Measurements from ENCODE around the gene NAA25.
"Not testable (repeated sequence)": the region's sequence is repeated elsewhere in the genome, so short reads cannot be mapped to it uniquely, and the experiment has no call there.

Gene NAA25

GRCh38 chr12:112061137-112061536 lies 47.4 kb downstream of the NAA25 start:
- no peak for DNase-seq (ENCODE audit: low read depth)

DNA sequence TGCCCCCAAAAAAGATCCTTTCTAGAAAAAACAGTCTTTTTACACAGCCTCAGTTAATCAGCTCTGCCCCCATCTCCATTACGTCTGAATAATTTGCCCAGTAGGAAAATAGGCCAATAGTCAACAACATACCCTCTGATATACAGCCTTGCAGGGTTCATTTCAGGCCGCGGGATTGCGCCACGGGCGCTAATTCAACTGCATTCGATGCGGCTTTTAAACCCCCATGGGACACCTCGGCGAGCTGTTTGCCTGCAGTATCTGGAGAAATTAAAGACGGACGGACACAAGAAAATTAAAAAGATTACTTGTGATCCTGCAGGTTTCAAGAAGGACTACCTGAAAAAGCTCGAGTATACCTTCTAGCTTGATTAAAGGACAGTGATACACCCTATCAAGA lies 59.2 kb downstream of the NAA25 start:
- DNase-seq (ENCODE audit: low read depth), result no peak

DNA sequence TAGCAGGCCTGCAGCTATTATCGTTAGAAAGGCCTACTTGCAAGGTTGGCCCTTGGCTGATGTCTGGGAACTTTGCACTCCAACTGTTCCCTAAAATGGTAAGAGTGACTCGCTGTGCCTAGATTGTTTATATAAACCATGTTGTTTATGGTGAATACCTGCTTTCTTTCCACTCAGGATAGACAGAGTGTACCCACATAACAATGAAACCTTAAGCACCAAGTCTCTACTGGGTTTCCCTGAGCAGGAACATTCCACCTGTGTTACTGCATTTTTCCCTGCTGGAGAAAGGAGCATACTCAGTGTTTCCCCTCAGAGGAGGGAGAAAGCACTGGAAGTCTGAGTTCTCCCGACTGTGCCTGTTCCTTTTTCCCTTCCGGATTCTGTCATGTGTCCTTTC lies 62.6 kb downstream of the NAA25 start:
- no peak for DNase-seq (ENCODE audit: low read depth)

- not testable (repeated sequence) for DNase-seq (ENCODE audit: low read depth)
Observed at GRCh38 chr12:112036614-112037013, 72.0 kb downstream of the NAA25 start.

GRCh38 chr12:112035219-112035785 lies 73.3 kb downstream of the NAA25 start:
- no peak for DNase-seq (ENCODE audit: low read depth)

- DNase-seq (ENCODE audit: low read depth), result no peak
Observed at GRCh38 chr12:112032292-112032691, 76.3 kb downstream of the NAA25 start.

DNA sequence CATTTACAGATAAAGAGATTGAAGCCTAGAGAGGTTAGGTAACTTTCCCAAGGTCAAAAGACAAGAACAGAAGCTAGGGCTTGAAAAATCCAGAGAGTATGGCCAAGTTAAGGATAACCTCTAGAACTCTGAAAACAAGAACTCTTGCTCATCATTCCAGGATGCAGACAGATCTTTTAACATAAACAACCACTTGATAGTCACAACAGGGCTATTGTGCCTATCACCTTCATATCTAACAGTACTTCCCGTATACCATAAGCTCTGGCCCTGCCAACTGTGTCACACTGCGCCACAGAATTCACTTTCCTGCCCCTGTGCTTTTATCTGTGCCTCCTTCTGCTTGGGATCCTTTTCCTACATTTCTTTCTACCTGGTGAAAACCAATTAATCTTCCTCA lies 77.1 kb downstream of the NAA25 start:
- DNase-seq (ENCODE audit: low read depth), result no peak

- no peak for DNase-seq (ENCODE audit: low read depth)
Observed at GRCh38 chr12:112029301-112029700, 79.3 kb downstream of the NAA25 start.

- DNase-seq (ENCODE audit: low read depth), result no peak
Observed at GRCh38 chr12:112025808-112026375, 82.7 kb downstream of the NAA25 start.

DNA sequence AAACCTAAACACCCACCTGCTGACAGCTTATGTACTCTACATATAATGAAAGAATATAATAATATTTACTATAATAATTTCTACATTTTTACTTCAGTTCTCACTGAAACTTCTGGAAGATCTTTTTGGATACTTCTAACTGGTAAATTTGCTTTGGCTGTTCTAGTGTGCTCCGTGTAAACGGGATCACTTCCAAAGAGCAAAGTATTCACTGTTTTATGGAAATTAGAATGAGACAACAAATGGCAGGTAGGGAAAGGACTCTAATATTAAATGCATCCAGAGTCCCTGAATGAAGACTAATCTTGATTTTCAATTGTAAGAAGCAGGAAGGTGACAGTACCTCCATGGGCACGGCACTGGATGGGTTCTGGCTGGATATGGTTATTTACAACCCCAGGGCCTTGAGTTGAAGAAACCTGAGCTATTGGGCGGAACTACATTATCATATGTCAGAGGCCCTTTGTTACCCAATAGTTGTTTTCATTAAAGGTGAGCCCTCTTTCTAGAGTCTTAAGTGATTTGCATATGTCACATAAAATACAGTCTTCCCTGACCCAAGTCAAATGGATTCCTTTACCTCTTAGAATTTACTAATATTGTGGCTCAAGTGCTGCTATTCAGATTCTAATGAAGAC lies 84.7 kb downstream of the NAA25 start:
- DNase-seq (ENCODE audit: low read depth), result no peak

- no peak for DNase-seq (ENCODE audit: low read depth)
Observed at GRCh38 chr12:112022241-112023016, 86.2 kb downstream of the NAA25 start.

- no peak for DNase-seq (ENCODE audit: low read depth)
Observed at GRCh38 chr12:112020947-112021457, 87.6 kb downstream of the NAA25 start.

DNA sequence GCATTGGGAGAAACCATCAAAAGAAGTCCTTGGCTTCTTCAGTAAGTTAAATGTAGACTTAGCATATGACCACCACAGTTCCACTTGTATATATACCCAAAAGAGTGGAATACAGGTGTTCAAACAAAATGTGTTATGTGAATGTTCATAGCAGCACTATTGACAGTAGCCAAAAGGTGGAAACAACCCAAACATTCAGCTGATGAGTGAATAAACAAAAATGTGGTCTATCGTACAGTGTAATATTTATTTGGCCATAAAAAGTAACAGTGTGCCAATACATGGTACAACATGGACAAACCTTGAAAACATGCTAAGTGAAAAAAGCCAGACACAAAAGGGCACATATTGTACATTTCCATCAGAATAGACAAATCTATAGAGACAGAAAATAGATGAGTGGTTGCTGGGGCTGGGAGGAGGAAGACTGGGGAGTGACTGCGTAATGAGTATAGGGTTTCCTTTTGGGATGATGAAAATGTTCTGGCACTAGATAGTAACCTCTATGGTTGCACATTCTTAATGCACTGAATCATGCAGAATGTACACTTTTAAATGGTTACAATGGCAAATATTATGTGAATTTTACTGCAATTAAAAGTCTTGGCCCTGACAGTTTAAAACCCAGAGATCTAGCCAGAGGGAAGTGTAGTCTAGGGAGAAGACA lies 89.9 kb downstream of the NAA25 start:
- no peak for DNase-seq (ENCODE audit: low read depth)

GRCh38 chr12:112017041-112017440 lies 91.5 kb downstream of the NAA25 start:
- no peak for DNase-seq (ENCODE audit: low read depth)

DNA sequence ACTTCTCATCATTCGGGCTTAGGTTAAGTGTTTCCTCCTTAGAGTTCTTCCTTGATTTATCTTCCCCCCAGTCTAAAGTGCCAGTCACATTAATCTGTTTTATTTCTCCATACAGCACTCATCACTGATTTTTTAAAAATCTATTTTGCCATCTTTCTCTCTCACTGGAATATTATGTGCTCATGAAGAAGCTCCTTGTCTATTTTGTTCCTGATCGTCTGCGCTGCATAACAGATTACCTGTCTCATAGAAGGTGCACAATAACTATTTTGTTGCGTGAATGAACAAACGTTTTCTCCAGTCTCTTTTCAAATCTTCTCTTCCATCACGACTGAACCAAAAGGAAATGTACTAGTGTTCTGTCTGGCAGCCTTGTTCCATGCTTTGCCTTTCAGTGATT lies 92.6 kb downstream of the NAA25 start:
- DNase-seq (ENCODE audit: low read depth), result no peak

DNA sequence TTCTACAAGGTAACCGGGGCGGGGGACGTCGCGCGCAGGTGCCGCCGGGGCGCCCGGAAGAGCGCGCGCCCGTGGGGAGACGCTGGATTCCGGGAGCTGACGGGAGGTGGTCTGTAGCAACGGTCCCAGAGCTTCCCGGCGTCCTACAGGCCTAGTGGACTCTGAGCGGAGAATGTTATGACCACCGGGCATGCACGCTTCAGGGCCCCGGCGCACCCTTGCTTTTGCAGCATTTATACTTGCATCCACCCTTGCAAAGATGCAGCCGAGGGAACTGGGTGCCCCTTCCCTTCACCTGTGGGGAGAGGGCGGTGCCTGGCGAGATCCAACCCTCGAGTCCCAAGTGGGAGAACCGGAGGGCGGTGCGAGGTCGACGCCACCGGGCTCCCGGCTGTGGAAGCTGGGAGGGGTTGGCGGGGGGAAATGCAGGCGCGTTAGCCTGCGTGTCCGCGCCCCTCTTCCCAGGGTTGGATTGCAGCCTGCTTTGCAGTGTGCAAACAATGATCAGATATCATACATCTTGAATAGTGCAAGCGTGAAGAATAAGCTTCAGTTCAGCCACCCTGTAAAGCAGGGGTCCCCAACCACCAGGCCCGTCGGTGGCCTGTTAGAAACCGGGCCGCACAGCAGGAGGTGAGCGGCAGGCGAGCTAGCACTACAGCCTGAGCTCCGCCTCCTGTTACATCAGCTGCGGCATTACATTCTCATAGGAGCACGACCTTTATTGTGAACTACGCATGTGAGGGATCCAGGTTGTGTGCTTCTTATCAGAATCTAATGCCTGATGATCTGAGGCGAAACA lies 94.8 kb downstream of the NAA25 start:
- DNase-seq (ENCODE audit: low read depth), result peak; percentile 62

- DNase-seq (ENCODE audit: low read depth), result peak; percentile 97
Observed at GRCh38 chr12:112012775-112013600, 95.6 kb downstream of the NAA25 start, which contains the start of the genes ERP29 and TMEM116. TSS of gene ERP29 (plus strand) at chr12:112013426. CDS start at chr12:112013466, 40 bp downstream. TSS of gene TMEM116 (minus strand) at chr12:112013165. CDS start at chr12:112005270, 7,895 bp downstream.

GRCh38 chr12:112011685-112012084 lies 96.9 kb downstream of the NAA25 start:
- no peak for DNase-seq (ENCODE audit: low read depth)

DNA sequence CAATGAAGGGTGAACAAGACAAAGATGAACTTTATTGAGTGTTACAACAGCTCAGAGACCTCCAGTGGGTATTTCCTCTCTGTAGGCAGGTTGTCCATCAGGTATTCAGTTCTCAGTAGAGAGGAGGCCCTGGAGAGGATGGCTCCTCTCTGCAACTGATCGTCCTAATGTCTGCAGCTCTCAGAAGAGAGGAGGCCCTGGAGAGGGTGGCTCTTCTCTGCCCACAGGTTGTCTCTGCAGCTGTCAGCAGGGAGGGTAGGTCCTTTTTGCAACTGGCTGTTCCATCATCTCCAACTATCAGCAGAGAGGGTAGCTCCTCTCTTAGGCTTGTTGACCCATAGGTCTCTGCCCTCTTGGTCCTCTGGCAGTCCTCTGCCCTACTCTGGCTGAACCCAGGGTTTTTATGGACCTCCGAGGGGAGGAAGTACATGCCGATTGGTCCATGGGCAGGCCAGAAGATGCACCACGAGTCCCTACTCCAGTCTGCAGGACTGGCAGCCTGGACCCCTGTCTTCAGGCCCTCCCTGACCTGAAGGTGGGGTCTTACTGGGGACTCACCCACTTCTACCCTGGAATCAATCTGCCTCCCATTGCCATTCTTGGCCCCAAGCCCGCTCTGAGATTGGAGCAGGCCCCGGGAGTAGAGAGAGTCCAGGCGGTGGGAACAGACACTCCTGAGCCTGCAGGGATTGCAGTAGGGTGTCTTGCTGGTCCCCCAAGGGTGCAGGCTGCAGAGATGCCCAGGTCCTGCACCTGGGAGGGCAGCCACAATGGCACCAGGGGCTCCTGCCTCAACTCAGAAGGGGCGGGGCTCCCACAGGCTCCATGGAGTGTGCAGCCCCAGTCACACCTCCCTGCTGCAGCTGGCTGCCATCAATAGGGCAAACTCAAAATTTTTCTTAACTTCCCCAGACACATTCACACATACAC lies 97.9 kb downstream of the NAA25 start:
- no peak for DNase-seq (ENCODE audit: low read depth)
